ENCODE measurements around the gene NECTIN1. TPM values are rescaled to one million over a fixed set of nuclear protein-coding genes. Genes with fewer than 3 reads are reported as not detected.

NECTIN1 gene
- total and polyA plus RNA-seq, 2 of the 13 experiments (the other 11 are each of a cell fraction or from before 2014, with no cell fraction given), result 3.9 to 7.3 TPM

DNA sequence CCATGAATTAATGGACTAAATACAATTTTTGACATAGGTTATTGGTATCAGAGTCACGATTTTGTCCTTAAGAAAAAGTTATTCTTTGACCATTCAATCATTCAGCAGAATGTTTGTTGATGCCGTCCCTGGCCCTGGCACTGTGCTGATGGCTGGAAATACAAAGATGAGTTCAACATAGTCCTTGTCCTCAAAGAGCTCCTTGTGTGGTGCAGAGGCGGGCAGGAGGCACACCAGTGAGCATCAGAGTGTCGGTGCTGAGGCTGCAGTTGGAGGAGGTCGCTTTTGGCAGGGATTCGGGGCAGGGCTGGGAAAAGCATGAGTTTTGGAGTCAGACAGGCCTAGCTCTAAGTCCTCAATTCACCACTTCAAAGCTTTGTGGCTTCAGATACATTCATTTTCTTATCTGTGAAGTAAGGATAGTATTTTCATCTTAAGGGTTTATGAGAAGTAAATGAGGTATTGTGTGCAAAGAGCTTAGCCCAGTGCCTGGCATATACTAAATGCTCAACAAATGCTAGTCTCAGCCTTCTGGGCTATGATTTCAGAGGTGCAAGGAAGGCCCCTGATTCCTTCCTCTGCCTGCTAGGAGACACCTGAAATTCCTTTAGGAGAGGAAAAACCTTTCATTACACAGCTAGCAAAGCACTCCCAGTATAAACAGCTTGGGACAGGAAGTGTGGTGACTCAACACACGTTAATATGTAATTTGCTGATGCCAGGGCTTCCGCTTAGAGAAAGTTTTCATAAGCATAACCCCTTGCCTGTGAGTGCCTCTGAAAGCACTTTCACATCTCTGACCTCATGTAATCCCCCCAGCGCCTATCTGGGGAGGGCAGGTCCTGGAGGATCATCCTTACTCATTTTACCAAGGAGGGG lies 113.8 kb downstream of the NECTIN1 start (continued):
- TF ChIP-seq, protein P1, sequence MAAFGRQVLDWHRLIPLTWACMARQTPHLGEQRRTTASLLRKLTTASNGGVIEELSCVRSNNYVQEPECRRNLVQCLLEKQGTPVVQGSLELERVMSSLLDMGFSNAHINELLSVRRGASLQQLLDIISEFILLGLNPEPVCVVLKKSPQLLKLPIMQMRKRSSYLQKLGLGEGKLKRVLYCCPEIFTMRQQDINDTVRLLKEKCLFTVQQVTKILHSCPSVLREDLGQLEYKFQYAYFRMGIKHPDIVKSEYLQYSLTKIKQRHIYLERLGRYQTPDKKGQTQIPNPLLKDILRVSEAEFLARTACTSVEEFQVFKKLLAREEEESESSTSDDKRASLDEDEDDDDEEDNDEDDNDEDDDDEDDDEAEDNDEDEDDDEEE (CRISPR knock-in tag; IDR thresholded peaks at IDR 0.05), result no peak
- 0 out of 2 replicates have a peak, but pooled peaks have one; percentile 19 for TF ChIP-seq THAP11 (CRISPR knock-in tag; IDR thresholded peaks at IDR 0.05)
- TF ChIP-seq HMG20B (CRISPR knock-in tag; conservative IDR thresholded peaks at IDR 0.05), result no peak

DNA sequence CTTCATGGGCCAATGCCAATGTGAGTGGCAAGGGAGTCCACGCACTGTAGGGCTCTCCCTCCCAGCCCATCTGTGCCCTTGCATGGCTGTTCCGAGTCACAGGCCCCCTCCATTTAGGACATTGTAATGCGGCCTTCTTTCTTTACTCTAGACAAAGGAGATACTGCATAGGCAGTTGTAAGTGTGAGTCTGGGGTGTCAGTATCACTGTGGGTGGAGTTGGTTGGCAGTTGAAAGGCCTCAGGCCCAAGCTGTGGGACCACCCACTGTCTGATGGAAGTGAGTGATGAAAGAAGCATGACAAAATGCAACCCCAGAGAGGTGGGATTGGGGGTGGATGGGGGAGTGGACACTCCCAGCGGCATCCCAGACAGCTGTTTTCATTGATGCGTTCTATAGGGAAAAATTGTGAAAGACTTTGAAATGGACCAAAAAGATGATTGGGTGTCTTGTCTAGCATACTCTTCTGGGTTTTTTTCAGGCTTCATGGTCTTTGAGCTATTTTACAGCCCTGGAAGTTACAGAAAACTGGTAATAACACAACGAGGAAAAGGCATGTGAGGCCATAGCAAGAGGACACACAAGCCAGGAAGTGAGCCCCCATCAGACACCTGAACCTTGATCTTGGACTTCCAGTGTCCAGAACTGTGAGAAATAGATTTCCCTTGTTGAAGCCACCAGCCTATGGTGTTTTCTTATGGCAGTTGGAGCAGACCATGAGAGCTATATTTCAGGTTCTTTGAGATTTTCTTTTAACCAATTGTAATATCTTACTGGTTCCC lies 114.6 kb downstream of the NECTIN1 start:
- no peak overlapping the region for H3K27ac ChIP-seq (ENCODE audit: extremely low read length, insufficient read depth, low read length)
- DNase-seq (ENCODE audit: low spot score) (peak; percentile 47), FAIRE-seq (no peak), ATAC-seq (peak; percentile 37; the same call in 1 of the 3 replicates)
- H3K4me2 ChIP-seq (ENCODE audit: low read depth, low read length), result peak overlapping the region; percentile 47; the same call in 1 of the 2 replicates
- H3K9me3 ChIP-seq (ENCODE audit: low read length), result no peaks in the 10 kb centered on the region
- in situ Hi-C loops (cut with HindIII; ENCODE audit: extremely low pct_ligation_motif_present, low pct_unique_long_range_greater_than_20kb) (no loop called here), intact Hi-C loops (cut with micrococcal nuclease; ENCODE audit: unreplicated experiment) (no loop called here)
- peaks cover 48% of the 10 kb centered on the region for H3K4me1 ChIP-seq (ENCODE audit: insufficient read depth, low read length)
- no peaks in the 10 kb centered on the region for H4K20me1 ChIP-seq (ENCODE audit: insufficient read depth, low read length)
- H3K4me3 ChIP-seq (replicated peaks in 1 of 3; ENCODE audit: insufficient read depth in 1 of 3, low read depth in 2 of 3, low read length in 3 of 3), result no peak overlapping the region
- H2AFZ ChIP-seq (ENCODE audit: low read length), result no peak overlapping the region
- BruUV-seq (replicated peaks), result no TSS peak
- H3K27me3 ChIP-seq (ENCODE audit: control insufficient read depth in 1 of 2, insufficient read depth in 2 of 2, low read length in 2 of 2), result peaks cover 1 to 29% of the 10 kb centered on the region in 2 experiments; a peak in 3 of 5 replicates
- no peaks in the 10 kb centered on the region for H3K79me2 ChIP-seq (ENCODE audit: insufficient read depth, low read length)
- no peak overlapping the region for H3K9ac ChIP-seq (ENCODE audit: insufficient read depth, low read depth, low read length)
- WGBS (ENCODE audit: low lambda C conversion rate), result 54% methylated on average over 6 of the region's 6 CpGs
- ChIA-PET POLR2A (no interaction called here), CTCF (ENCODE audit: low intra/inter-chr PET ratio, low total read pairs) (no interaction called here)
- no peaks in the 10 kb centered on the region for H3K36me3 ChIP-seq (replicated peaks in 1 of 2; ENCODE audit: control insufficient read depth in 1 of 2, insufficient read depth in 2 of 2, low read length in 2 of 2)
- TF ChIP-seq GABPB1 (CRISPR knock-in tag; IDR thresholded peaks at IDR 0.05), result 0 out of 2 replicates have a peak, but pooled peaks have one; percentile 18
- TF ChIP-seq KLF9 (CRISPR knock-in tag; IDR thresholded peaks at IDR 0.05; ENCODE audit: low read depth), result no peak
- peak; percentile 42; the same call in 1 of the 2 replicates for TF ChIP-seq RXRB (CRISPR knock-in tag; IDR thresholded peaks at IDR 0.05; ENCODE audit: borderline replicate concordance)
- TF ChIP-seq ZNF614 (CRISPR knock-in tag; IDR thresholded peaks at IDR 0.05; ENCODE audit: borderline replicate concordance), result no peak
- no peak for TF ChIP-seq MLLT10 (CRISPR knock-in tag; IDR thresholded peaks at IDR 0.05)
- TF ChIP-seq ZSCAN31 (CRISPR knock-in tag; IDR thresholded peaks at IDR 0.05; ENCODE audit: low read depth), result no peak
- no peak for TF ChIP-seq GZF1 (CRISPR knock-in tag; IDR thresholded peaks at IDR 0.05)
- TF ChIP-seq SP2 (CRISPR knock-in tag; IDR thresholded peaks at IDR 0.05), result no peak
- TF ChIP-seq HNF4A (CRISPR knock-in tag; IDR thresholded peaks at IDR 0.05), result peak; percentile 17; the same call in 1 of the 2 replicates

Data from HepG2 (cell line).